Ishikawa (cell line): ENCODE data around the gene TPD52L1.

Source experiments
- CEBPB ChIP-seq: IDR thresholded peaks from 2 replicates; pipeline ENCODE4 v1.6.1; 2012
- CREB1 ChIP-seq: IDR thresholded peaks from 2 replicates; pipeline ENCODE4 v1.6.1; 2012; ENCODE audit warnings: low read depth
- EGR1 ChIP-seq: IDR thresholded peaks from 2 replicates; pipeline ENCODE4 v1.6.1; 2012
- EP300 ChIP-seq: IDR thresholded peaks from 2 replicates; pipeline ENCODE4 v1.6.1; 2012; ENCODE audit warnings: borderline replicate concordance
- FOXM1 ChIP-seq: IDR thresholded peaks from 2 replicates; pipeline ENCODE4 v1.6.1; 2012; ENCODE audit warnings: low read depth, borderline replicate concordance
- MAX ChIP-seq: IDR thresholded peaks from 2 replicates; pipeline ENCODE4 v1.6.1; 2012
- NFIC ChIP-seq: IDR thresholded peaks from 2 replicates; pipeline ENCODE4 v1.6.1; 2012
- RAD21 ChIP-seq: IDR thresholded peaks from 2 replicates; pipeline ENCODE4 v1.6.1; 2012; ENCODE audit warnings: low read depth
- REST ChIP-seq: IDR thresholded peaks from 2 replicates; pipeline ENCODE4 v1.6.1; 2012; ENCODE audit warnings: low read depth, mild to moderate bottlenecking
- TAF1 ChIP-seq: IDR thresholded peaks from 2 replicates; pipeline ENCODE4 v1.6.1; 2012; ENCODE audit warnings: low read depth, mild to moderate bottlenecking
- TCF12 ChIP-seq: IDR thresholded peaks from 2 replicates; pipeline ENCODE4 v1.6.1; 2012; ENCODE audit warnings: low read depth
- TEAD4 ChIP-seq: IDR thresholded peaks from 2 replicates; pipeline ENCODE4 v1.6.1; 2012
- USF1 ChIP-seq: IDR thresholded peaks from 2 replicates; pipeline ENCODE4 v1.6.1; 2012
- YY1 ChIP-seq: IDR thresholded peaks from 2 replicates; pipeline ENCODE4 v1.6.1; 2012; ENCODE audit warnings: low read depth
- ZBTB7A ChIP-seq: IDR thresholded peaks from 2 replicates; pipeline ENCODE4 v1.6.1; 2012; ENCODE audit warnings: low read depth

TPD52L1 gene

GRCh38 chr6:125294925-125295324, 141.4 kb downstream of the TPD52L1 start:
- TF ChIP-seq REST: no peak

GRCh38 chr6:125296471-125296870, 142.9 kb downstream of the TPD52L1 start:
- TF ChIP-seq YY1 (no peak), CREB1 (no peak), RAD21 (no peak), REST (no peak), EGR1 (no peak), ZBTB7A (no peak), CEBPB (no peak), EP300 (no peak), TAF1 (no peak), NFIC (no peak), TCF12 (no peak), FOXM1 (no peak), TEAD4 (no peak)

GRCh38 chr6:125299257-125299656, 145.7 kb downstream of the TPD52L1 start:
- TF ChIP-seq REST (no peak), TAF1 (no peak), EP300 (no peak), YY1 (no peak)

- TF ChIP-seq ZBTB7A (no peak), EP300 (no peak), REST (no peak), TAF1 (no peak), USF1 (no peak), NFIC (no peak), FOXM1 (no peak), YY1 (no peak), CEBPB (no peak), EGR1 (no peak), MAX (no peak), CREB1 (no peak), RAD21 (no peak), TCF12 (no peak), TEAD4 (no peak)
Measured at GRCh38 chr6:125300992-125301434, 147.4 kb downstream of the TPD52L1 start.
